Keratinocyte (primary cell): ENCODE measurements around the gene TDRD10. TPM values are rescaled to one million over a fixed set of nuclear protein-coding genes. Genes with fewer than 3 reads are reported as not detected.

Source experiments
- DNase-seq: peaks from one replicate; pipeline ENCODE4 v3.0.0-alpha.2; 2011; ENCODE audit warnings: low read depth, missing footprints, low spot score
- FAIRE-seq: peaks from 2 replicates; lab custom pipeline; 2011; peaks lifted over from hg19 to GRCh38; lab: Jason Lieb, UNC
- H2AFZ ChIP-seq: 2 replicates; pipeline ENCODE4 v1.6.0; 2012; ENCODE audit warnings: low read length, control low read depth, inconsistent platforms; ENCODE audit not compliant: control insufficient read depth
- H3K27ac ChIP-seq: 2 replicates; pipeline ENCODE4 v1.5.1; 2011; ENCODE audit warnings: low read length; ENCODE audit not compliant: control insufficient read depth, insufficient read depth
- H3K27me3 ChIP-seq: 3 replicates; pipeline ENCODE4 v1.6.0; 2011; ENCODE audit warnings: low read length; ENCODE audit not compliant: control insufficient read depth, insufficient read depth; ENCODE audit errors: extremely low read depth
- H3K36me3 ChIP-seq, 2 experiments: 2 replicates in 1 of 2; 3 replicates in 1 of 2; pipeline ENCODE4 v1.5.1; 2011; ENCODE audit warnings: low read length in 2 of 2, mild to moderate bottlenecking in 1 of 2; ENCODE audit not compliant: control insufficient read depth in 2 of 2, insufficient read depth in 2 of 2; ENCODE audit errors: extremely low read depth in 1 of 2
- H3K4me1 ChIP-seq: 3 replicates; pipeline ENCODE4 v1.5.1; 2011; ENCODE audit warnings: low read length; ENCODE audit not compliant: control insufficient read depth, insufficient read depth; ENCODE audit errors: extremely low read depth
- H3K4me2 ChIP-seq: 3 replicates; pipeline ENCODE4 v1.6.0; 2011; ENCODE audit warnings: low read depth, low read length; ENCODE audit not compliant: control insufficient read depth, insufficient read depth; ENCODE audit errors: extremely low read depth
- H3K4me3 ChIP-seq, 3 experiments: fragments of 200-600 bp in 1 of 3; sonication (generic) in 1 of 3; 2 replicates in 2 of 3; 3 replicates in 1 of 3; pipeline ENCODE4 v1.5.1; 2011 to 2016; ENCODE audit warnings: low read length in 3 of 3, mild to moderate bottlenecking in 3 of 3, control low read depth in 2 of 3, inconsistent platforms in 1 of 3, low read depth in 1 of 3, mixed read lengths in 1 of 3, mixed run types in 1 of 3, moderate library complexity in 1 of 3; ENCODE audit not compliant: control insufficient read depth in 2 of 3, insufficient read depth in 2 of 3; ENCODE audit errors: extremely low read depth in 1 of 3
- H3K79me2 ChIP-seq: 2 replicates; pipeline ENCODE4 v1.6.0; 2012; ENCODE audit warnings: low read length; ENCODE audit not compliant: control insufficient read depth, insufficient read depth
- H3K9ac ChIP-seq: 3 replicates; pipeline ENCODE4 v1.6.0; 2011; ENCODE audit warnings: low read length; ENCODE audit not compliant: control insufficient read depth, insufficient read depth; ENCODE audit errors: extremely low read depth
- H3K9me1 ChIP-seq: 3 replicates; pipeline ENCODE4 v1.6.0; 2011; ENCODE audit warnings: low read length; ENCODE audit not compliant: control insufficient read depth, insufficient read depth; ENCODE audit errors: extremely low read depth
- H3K9me3 ChIP-seq: 2 replicates; pipeline ENCODE4 v1.5.1; 2012; ENCODE audit warnings: low read depth, low read length; ENCODE audit not compliant: control insufficient read depth
- H4K20me1 ChIP-seq: 3 replicates; pipeline ENCODE4 v1.6.0; 2011; ENCODE audit warnings: low read length; ENCODE audit not compliant: control insufficient read depth, insufficient read depth; ENCODE audit errors: extremely low read depth
- CTCF ChIP-seq, 3 experiments: IDR thresholded peaks in 1 of 3; conservative IDR thresholded peaks in 1 of 3; optimal IDR thresholded peaks in 1 of 3; 2 replicates in 2 of 3; 3 replicates in 1 of 3; pipeline versions ENCODE3 to v1.5.1; 2011; ENCODE audit warnings: low read length in 3 of 3, mild to moderate bottlenecking in 3 of 3, moderate library complexity in 2 of 3, control low read depth in 1 of 3, inconsistent platforms in 1 of 3; ENCODE audit not compliant: insufficient read depth in 2 of 3; ENCODE audit errors: extremely low read depth in 1 of 3
- EZH2 ChIP-seq: IDR thresholded peaks from one replicate; pipeline ENCODE4 v1.6.1; 2012; ENCODE audit warnings: inconsistent platforms, mild to moderate bottlenecking, low read length, moderate library complexity
- dilution Hi-C: fragments of 300-500 bp; cut with MboI; formaldehyde crosslinking; loops from one replicate; pipeline ENCODE4 v1.7.0; 2020; ENCODE audit warnings: low sequenced_read_pairs; ENCODE audit not compliant: extremely low pct_ligation_motif_present
- polyA plus RNA-seq, 5 experiments: library from polyadenylated mRNA; depleted of rRNA in 3 of 5; stranded (reverse) in 3 of 5; stranded (forward) in 1 of 5; unstranded in 1 of 5; fragments of >200 nt; gene quantifications; 1 replicate in 1 of 5; 2 replicates in 3 of 5; 3 replicates in 1 of 5; pipeline versions ENCODE4 v1.2.1 to v1.2.3, GENCODE V29; 2011 to 2012; ENCODE audit warnings: missing spikeins in 2 of 5, low read depth in 1 of 5, low replicate concordance in 1 of 5

The TDRD10 gene
- polyA plus RNA-seq, 1 donor (not counting 4 experiments of a cell fraction or from before 2014, with no cell fraction given) = not detected

- Histone ChIP-seq H3K9me3 (no peaks in the 10 kb centered on the region), H3K27ac (no peak overlapping the region), H2AFZ (no peak overlapping the region), H3K4me3 (no peak overlapping the region), H4K20me1 (peaks cover 2% of the 10 kb centered on the region), H3K36me3 (peaks cover 47 to 70% of the 10 kb centered on the region in 2 experiments), H3K9me1 (peaks cover 2% of the 10 kb centered on the region), H3K27me3 (no peaks in the 10 kb centered on the region), H3K4me1 (peaks cover 17% of the 10 kb centered on the region), H3K79me2 (peaks cover 10% of the 10 kb centered on the region), H3K9ac (no peak overlapping the region), H3K4me2 (no peak overlapping the region)
- dilution Hi-C loops = no loop called here
- no peak for TF ChIP-seq CTCF (optimal IDR thresholded peaks at IDR 0.05 in 1 of 3, IDR thresholded peaks at IDR 0.05 in 1 of 3, conservative IDR thresholded peaks at IDR 0.05 in 1 of 3; ENCODE audit: extremely low read depth in 1 of 3, insufficient read depth in 2 of 3, low read length in 3 of 3)
- no peak for TF ChIP-seq EZH2
- DNase-seq (no peak), FAIRE-seq (no peak)
Observed at GRCh38 chr1:154551474-154551873, 49.5 kb downstream of the TDRD10 start.

- FAIRE-seq = no peak
- no peak overlapping the region for H3K9ac ChIP-seq
- no peak overlapping the region for H2AFZ ChIP-seq
Observed at GRCh38 chr1:154552036-154552435, 50.0 kb downstream of the TDRD10 start.

More at GRCh38 chr1:154552036-154552435, 50.0 kb downstream of the TDRD10 start:
- H3K4me3 ChIP-seq = no peak overlapping the region
- H3K4me2 ChIP-seq = no peak overlapping the region
- no peak overlapping the region for H3K27ac ChIP-seq
- peaks cover 2% of the 10 kb centered on the region for H3K9me1 ChIP-seq
- peaks cover 16% of the 10 kb centered on the region for H3K79me2 ChIP-seq
- H3K4me1 ChIP-seq = peaks cover 17% of the 10 kb centered on the region
- peaks cover 2% of the 10 kb centered on the region for H4K20me1 ChIP-seq
- no peaks in the 10 kb centered on the region for H3K9me3 ChIP-seq
- TF ChIP-seq CTCF (optimal IDR thresholded peaks at IDR 0.05 in 1 of 3, IDR thresholded peaks at IDR 0.05 in 1 of 3, conservative IDR thresholded peaks at IDR 0.05 in 1 of 3; ENCODE audit: extremely low read depth in 1 of 3, insufficient read depth in 2 of 3, low read length in 3 of 3) = no peak
- peaks cover 47 to 70% of the 10 kb centered on the region in 2 experiments for H3K36me3 ChIP-seq
- no peaks in the 10 kb centered on the region for H3K27me3 ChIP-seq
- dilution Hi-C loops = no loop called here
- DNase-seq = no peak
